HepG2 (cell line): Measurements from ENCODE around the gene RHOT2. TPM values are rescaled to one million over a fixed set of nuclear protein-coding genes. Genes with fewer than 3 reads are reported as not detected.

Source experiments
- HDAC1 ChIP-seq: sonication (generic); formaldehyde crosslinking; IDR thresholded peaks from 2 replicates; pipeline ENCODE4 v1.5.1; 2020; ENCODE audit warnings: mild to moderate bottlenecking, missing genetic modification reagents
- MAX ChIP-seq: IDR thresholded peaks from 2 replicates; pipeline ENCODE4 v1.6.1; 2012; ENCODE audit warnings: inconsistent platforms
- NAIF1 ChIP-seq: sonication (generic); formaldehyde crosslinking; IDR thresholded peaks from 2 replicates; pipeline ENCODE4 v1.5.0; 2020; ENCODE audit warnings: mild to moderate bottlenecking, missing genetic modification reagents, borderline replicate concordance
- PHB2 ChIP-seq: fragments of 450-650 bp; IDR thresholded peaks from 2 replicates; pipeline ENCODE4 v1.6.1; 2018; ENCODE audit not compliant: partially characterized antibody
- PHF20 ChIP-seq: sonication (generic); formaldehyde crosslinking; IDR thresholded peaks from 2 replicates; pipeline ENCODE4 v1.5.0; 2020; ENCODE audit warnings: mild to moderate bottlenecking, missing genetic modification reagents
- PRDM10 ChIP-seq: sonication (generic); formaldehyde crosslinking; IDR thresholded peaks from 2 replicates; pipeline ENCODE4 v1.4.0; 2020; ENCODE audit warnings: low read depth, missing genetic modification reagents
- SKI ChIP-seq: fragments of 450-650 bp; IDR thresholded peaks from one replicate; pipeline ENCODE4 v1.6.1; 2018; ENCODE audit warnings: mild to moderate bottlenecking; ENCODE audit not compliant: partially characterized antibody
- TCF12 ChIP-seq, 2 experiments: fragments of 450-650 bp in 1 of 2; sonication (generic) in 1 of 2; formaldehyde crosslinking in 1 of 2; IDR thresholded peaks; 2 replicates each; pipeline versions ENCODE4 v1.6.1 to v1.8.0; 2017 to 2022; ENCODE audit warnings: antibody characterized with exemption in 1 of 2, mild to moderate bottlenecking in 1 of 2, missing genetic modification reagents in 1 of 2, moderate library complexity in 1 of 2
- ZBTB1 ChIP-seq: sonication (generic); formaldehyde crosslinking; IDR thresholded peaks from 2 replicates; pipeline ENCODE4 v1.4.0; 2020; ENCODE audit warnings: missing genetic modification reagents, borderline replicate concordance
- ZNF142 ChIP-seq: sonication (generic); formaldehyde crosslinking; IDR thresholded peaks from 2 replicates; pipeline ENCODE4 v1.4.0; 2020; ENCODE audit warnings: missing genetic modification reagents
- ZNF335 ChIP-seq: sonication (generic); formaldehyde crosslinking; IDR thresholded peaks from 2 replicates; pipeline ENCODE4 v1.4.0; 2020; ENCODE audit warnings: missing genetic modification reagents
- ZNF747 ChIP-seq: sonication (generic); formaldehyde crosslinking; IDR thresholded peaks from 2 replicates; pipeline ENCODE4 v1.8.1; 2023; ENCODE audit warnings: missing genetic modification reagents, mild to moderate bottlenecking, borderline replicate concordance
- ZSCAN25 ChIP-seq: sonication (generic); formaldehyde crosslinking; IDR thresholded peaks from 2 replicates; pipeline ENCODE4 v1.8.0; 2022; ENCODE audit warnings: mild to moderate bottlenecking, missing genetic modification reagents
- polyA plus RNA-seq, 8 experiments: library from polyadenylated mRNA; depleted of rRNA in 3 of 8; stranded (reverse) in 7 of 8; unstranded in 1 of 8; fragments of >200 nt; fragmentation: Illumina TruSeq in 4 of 8; extraction: Trizol in 4 of 8; gene quantifications; 2 replicates each; pipeline versions ENCODE4 v1.2.1 to v1.2.3, GENCODE V29; 2011 to 2016; ENCODE audit warnings: low read depth in 4 of 8, missing spikeins in 1 of 8, mixed read lengths in 1 of 8; ENCODE audit not compliant: insufficient read depth in 1 of 8
- total RNA-seq, 5 experiments: library from RNA; depleted of rRNA; stranded (reverse); fragments of >200 nt; fragmentation: Illumina TruSeq; extraction: Trizol; gene quantifications; 2 replicates each; pipeline ENCODE4 v1.2.3, GENCODE V29; 2016; ENCODE audit warnings: low read depth in 1 of 5
- TF ChIP-seq, protein P1 (sequence below): sonication (generic); formaldehyde crosslinking; IDR thresholded peaks from 2 replicates; pipeline ENCODE4 v1.8.0; 2022; ENCODE audit warnings: missing genetic modification reagents, mild to moderate bottlenecking, inconsistent platforms, borderline replicate concordance
- TF ChIP-seq, protein P2 (sequence below): sonication (generic); formaldehyde crosslinking; IDR thresholded peaks from 2 replicates; pipeline ENCODE4 v1.5.0; 2020; ENCODE audit warnings: mild to moderate bottlenecking, missing genetic modification reagents, borderline replicate concordance

Gene RHOT2
- total and polyA plus RNA-seq, 2 of the 13 experiments (the other 11 are each of a cell fraction or from before 2014, with no cell fraction given), result 63.6 to 76.9 TPM

DNA sequence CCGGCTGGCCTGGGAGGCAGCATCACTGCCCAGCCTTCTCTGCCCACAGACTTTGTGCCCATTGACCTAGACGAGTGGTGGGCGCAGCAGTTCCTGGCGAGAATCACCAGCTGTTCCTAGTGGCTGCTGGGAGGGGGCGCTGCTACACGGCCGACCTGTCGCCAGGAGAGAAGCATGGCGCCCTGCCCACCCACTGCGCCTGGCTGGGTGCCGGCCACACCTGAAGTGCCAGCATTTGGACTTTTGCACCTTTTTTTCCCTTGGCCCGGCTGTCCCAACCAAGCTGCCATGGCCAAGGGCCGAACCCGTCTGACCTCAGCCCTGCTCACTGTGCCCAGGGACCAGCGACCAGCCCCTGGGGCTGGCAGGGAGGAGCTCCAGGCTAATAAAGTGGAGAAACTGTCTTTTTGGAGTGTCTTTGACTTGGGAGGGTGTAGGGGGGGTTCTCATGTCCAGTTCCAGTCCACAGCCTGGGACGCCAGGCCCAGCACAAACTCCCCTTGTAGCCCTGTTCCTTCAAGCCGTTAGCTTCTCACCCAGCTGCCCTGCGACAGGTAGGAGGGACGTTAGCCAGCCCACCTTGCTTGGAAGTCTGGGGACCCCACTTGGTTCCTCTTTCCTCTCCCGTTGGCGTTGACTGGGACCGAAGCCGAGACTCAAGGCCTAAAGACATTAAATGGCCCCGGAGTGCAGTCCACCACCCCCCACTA is 19.7 kb upstream of the RHOT2 start (continued):
- TF ChIP-seq, protein P1, sequence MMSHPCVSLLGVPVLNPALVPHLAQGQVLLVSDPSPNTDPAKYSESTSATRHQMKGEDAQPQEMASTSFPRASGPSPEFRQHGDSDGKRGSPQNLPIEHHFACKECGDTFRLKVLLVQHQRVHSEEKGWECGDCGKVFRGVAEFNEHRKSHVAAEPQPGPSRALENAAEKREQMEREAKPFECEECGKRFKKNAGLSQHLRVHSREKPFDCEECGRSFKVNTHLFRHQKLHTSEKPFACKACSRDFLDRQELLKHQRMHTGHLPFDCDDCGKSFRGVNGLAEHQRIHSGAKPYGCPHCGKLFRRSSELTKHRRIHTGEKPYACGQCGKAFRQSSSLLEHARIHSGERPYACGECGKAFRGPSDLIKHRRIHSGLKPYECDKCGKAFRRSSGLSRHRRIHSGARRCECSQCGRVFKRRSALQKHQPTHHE (CRISPR knock-in tag), result 0 out of 2 replicates have a peak, but pooled peaks have one; percentile 13
- 0 out of 2 replicates have a peak, but pooled peaks have one; percentile 46 for TF ChIP-seq ZSCAN25 (CRISPR knock-in tag)
- peak; percentile 66; the same call in 1 of the 2 replicates for TF ChIP-seq MAX
- TF ChIP-seq HDAC1 (CRISPR knock-in tag), result peak; percentile 68
- TF ChIP-seq ZNF335 (CRISPR knock-in tag), result no peak
- no peak for TF ChIP-seq PRDM10 (CRISPR knock-in tag)
- TF ChIP-seq ZNF747, result no peak
- no peak for TF ChIP-seq PHF20 (CRISPR knock-in tag)
- TF ChIP-seq NAIF1 (CRISPR knock-in tag), result no peak
- TF ChIP-seq ZBTB1, result no peak
- no peak for TF ChIP-seq TCF12 (IDR thresholded peaks at IDR 0.05)
- TF ChIP-seq TCF12 (CRISPR knock-in tag; IDR thresholded peaks at IDR 0.05), result no peak
- TF ChIP-seq, protein P2, sequence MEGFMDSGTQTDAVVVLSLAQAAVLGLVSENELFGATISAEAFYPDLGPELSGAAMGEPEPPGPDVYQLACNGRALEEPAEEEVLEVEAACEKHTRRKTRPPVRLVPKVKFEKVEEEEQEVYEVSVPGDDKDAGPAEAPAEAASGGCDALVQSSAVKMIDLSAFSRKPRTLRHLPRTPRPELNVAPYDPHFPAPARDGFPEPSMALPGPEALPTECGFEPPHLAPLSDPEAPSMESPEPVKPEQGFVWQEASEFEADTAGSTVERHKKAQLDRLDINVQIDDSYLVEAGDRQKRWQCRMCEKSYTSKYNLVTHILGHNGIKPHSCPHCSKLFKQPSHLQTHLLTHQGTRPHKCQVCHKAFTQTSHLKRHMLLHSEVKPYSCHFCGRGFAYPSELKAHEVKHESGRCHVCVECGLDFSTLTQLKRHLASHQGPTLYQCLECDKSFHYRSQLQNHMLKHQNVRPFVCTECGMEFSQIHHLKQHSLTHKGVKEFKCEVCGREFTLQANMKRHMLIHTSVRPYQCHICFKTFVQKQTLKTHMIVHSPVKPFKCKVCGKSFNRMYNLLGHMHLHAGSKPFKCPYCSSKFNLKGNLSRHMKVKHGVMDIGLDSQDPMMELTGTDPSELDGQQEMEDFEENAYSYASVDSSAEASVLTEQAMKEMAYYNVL (CRISPR knock-in tag), result no peak
- peak; percentile 19 for TF ChIP-seq SKI
- TF ChIP-seq PHB2, result no peak
- no peak for TF ChIP-seq ZNF142 (CRISPR knock-in tag)
